Caki2 (cell line): ENCODE measurements around the gene CEP170B. TPM values are rescaled to one million over a fixed set of nuclear protein-coding genes. Genes with fewer than 3 reads are reported as not detected.
"Not testable (repeated sequence)": the region's sequence is repeated elsewhere in the genome, so short reads cannot be mapped to it uniquely, and the experiment has no call there.

Experiments
- DNase-seq: peaks from one replicate; pipeline ENCODE4 v3.0.0-alpha.2; 2015; ENCODE audit warnings: low read depth
- in situ Hi-C: cut with HindIII; loops from 2 replicates; pipeline ENCODE4 v1.10.0; 2016; ENCODE audit warnings: low sequenced_read_pairs, low pct_unique_long_range_greater_than_20kb, mixed read lengths
- total RNA-seq: library from RNA; depleted of rRNA; stranded (reverse); fragments of >200 nt; shearing (Covaris generic); gene quantifications from 2 replicates; pipeline ENCODE4 v1.2.3, GENCODE V29; 2014; ENCODE audit warnings: low replicate concordance

The CEP170B gene
- total RNA-seq, 1 experiment from 2014 or later = 9.8 TPM

GRCh38 chr14:104885031-104885972 is 20.2 kb downstream of the CEP170B start:
- no peak for DNase-seq
- in situ Hi-C loops = no loop called here

GRCh38 chr14:104885973-104886689 is 21.1 kb downstream of the CEP170B start:
- no peak for DNase-seq
- in situ Hi-C loops = no loop called here

GRCh38 chr14:104886690-104887622 is 21.9 kb downstream of the CEP170B start:
- in situ Hi-C loops = no loop called here
- DNase-seq = no peak

- in situ Hi-C loops = no loop called here
- DNase-seq = no peak
Measured at GRCh38 chr14:104887623-104888488, 22.8 kb downstream of the CEP170B start.

GRCh38 chr14:104888489-104889374 is 23.7 kb downstream of the CEP170B start:
- no peak for DNase-seq

GRCh38 chr14:104889375-104889757 is 24.3 kb downstream of the CEP170B start:
- in situ Hi-C loops = no loop called here
- DNase-seq = no peak

More at GRCh38 chr14:104888489-104889374, 23.7 kb downstream of the CEP170B start:
- in situ Hi-C loops = no loop called here

- in situ Hi-C loops, DNase-seq: not testable (repeated sequence)
Measured at GRCh38 chr14:104890292-104890691, 25.2 kb downstream of the CEP170B start.

- in situ Hi-C loops = no loop called here
- no peak for DNase-seq
Measured at GRCh38 chr14:104891121-104891551, 26.1 kb downstream of the CEP170B start.

- in situ Hi-C loops = no loop called here
- no peak for DNase-seq
Measured at GRCh38 chr14:104891664-104892530, 26.8 kb downstream of the CEP170B start.

GRCh38 chr14:104892531-104893434 is 27.7 kb downstream of the CEP170B start:
- no peak for DNase-seq
- in situ Hi-C loops = no loop called here

- in situ Hi-C loops = no loop called here
- DNase-seq = no peak
Measured at GRCh38 chr14:104893435-104894207, 28.6 kb downstream of the CEP170B start.

GRCh38 chr14:104894331-104895206 is 29.5 kb downstream of the CEP170B start:
- DNase-seq = no peak
- in situ Hi-C loops = no loop called here

GRCh38 chr14:104895207-104895785 is 30.2 kb downstream of the CEP170B start:
- DNase-seq = no peak
- in situ Hi-C loops = no loop called here
